ENCODE results near the gene ATP6V0E2.
"Not testable (repeated sequence)": the region's sequence is repeated elsewhere in the genome, so short reads cannot be mapped to it uniquely, and the experiment has no call there.

ATP6V0E2 gene

DNA sequence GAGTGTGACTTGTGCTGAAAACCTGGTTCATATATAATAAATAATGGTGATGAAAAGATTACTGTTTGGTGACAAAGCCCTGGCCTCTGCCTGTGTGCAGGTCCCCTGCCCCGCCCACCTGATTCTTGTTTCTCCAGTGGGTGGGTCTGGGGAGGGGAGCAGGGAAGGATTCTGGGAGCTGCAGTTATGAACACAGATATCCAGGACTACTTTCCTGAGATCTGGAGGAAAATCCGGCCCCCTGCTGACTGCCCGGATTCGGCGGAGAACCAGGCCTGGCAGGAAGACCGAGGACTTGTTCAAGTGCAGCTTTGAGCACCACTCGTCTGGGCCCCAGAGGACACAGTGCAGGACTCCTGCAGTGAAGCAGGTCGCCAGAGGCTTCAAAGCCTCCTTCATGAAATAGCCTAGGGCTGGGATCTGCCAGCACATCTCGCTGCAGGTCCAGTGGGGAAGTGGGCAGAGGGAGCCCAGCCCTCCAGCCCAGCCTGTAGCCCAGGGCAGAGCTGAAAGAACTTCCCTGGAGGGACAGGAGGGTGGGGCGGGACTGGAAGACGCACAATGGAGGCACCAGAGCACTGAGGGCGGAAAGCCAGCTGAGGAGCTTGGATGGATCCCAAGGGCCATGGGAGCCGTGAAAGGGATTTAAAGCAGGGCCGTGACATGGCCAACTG, 7.0 kb downstream of the ATP6V0E2 start:
- peak in 1 of 2 experiments; percentile 33 for DNase-seq

- DNase-seq, result no peak
Measured at GRCh38 chr7:149881328-149882247, 7.8 kb downstream of the ATP6V0E2 start.

- peak in 1 of 2 experiments; percentile 32 for DNase-seq
Measured at GRCh38 chr7:149882248-149883047, 8.7 kb downstream of the ATP6V0E2 start.

DNA sequence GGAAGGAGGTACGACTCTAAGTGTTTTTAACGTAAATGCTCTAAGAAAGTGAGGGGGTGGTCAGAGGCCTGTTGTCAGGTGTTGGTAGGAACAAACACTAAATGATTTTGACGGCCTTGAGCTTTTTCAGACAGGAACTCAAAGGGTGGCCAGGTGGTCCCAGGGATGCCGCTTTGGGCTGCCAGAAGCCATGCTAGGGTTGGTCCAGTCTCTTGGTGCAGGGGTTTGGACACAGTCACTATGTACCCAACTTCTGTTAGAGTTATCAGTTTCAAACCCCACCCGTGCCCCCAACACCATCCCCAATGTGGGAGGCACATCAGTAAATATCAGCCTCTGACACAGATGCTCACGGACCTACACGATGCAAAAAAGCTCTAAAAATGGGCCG, 9.3 kb downstream of the ATP6V0E2 start:
- no peak for DNase-seq

- DNase-seq, result peak; percentile 34 to 59
Measured at GRCh38 chr7:149883452-149883861, 9.7 kb downstream of the ATP6V0E2 start.

GRCh38 chr7:149884016-149884415, 10.2 kb downstream of the ATP6V0E2 start:
- no peak for DNase-seq

DNA sequence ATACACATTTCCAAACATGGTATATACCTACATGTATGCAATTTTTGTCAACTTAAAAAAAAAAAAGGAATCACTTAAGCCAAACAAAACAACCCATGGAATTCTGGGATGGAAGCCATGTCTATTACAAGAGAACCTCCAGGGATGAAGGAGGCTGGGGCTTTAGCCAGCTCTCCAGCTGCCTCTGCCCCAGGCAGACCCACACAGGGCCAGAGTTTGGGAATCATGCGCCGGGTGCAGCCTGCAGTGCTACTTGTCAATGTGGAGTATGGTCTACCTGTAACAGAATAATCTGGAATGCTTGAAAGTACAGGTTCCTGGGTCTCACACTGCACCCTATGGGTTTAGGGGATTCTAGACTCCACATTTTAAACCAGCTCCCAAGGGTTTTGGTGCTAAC, 10.8 kb downstream of the ATP6V0E2 start:
- no peak for DNase-seq

DNA sequence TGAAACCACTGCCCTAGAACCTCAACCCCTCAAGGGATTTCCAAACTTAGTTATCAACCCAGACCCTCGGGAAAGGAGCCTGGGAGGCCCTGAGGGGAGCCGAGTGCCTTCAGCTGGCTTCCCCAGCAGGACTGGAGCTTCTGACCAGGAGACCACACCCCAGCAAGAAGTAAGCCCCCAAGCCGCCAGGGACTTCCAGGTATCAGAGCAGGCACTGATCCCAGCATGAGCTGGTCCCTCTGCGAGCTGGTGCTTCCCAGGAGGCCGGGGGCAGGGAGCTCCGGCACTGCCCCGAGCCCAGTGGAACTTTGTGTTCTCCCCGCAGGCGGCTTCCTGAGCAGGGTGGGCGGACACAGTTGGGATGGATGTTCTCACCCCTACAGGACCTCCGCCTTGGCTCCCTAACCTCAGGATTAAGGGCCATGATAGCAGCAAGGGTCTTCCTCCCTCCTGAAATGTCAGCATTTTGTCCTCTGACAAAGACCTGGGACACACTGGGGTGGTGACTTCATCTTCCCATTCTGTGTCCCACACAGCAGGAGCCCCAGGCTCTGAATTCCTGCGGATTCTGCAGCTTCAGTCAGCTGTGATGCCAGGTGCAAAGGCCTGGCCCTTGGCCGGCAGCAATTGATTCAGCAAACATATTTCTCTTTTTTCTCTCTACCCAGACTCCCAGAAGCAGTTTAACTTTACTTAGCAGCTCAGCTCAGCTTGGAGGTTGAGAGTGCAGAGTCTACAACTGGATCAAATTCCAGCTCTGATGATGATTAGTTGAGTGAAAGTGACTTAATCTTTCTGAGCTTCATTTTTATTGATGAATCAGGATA, 11.6 kb downstream of the ATP6V0E2 start:
- no peak for DNase-seq

DNA sequence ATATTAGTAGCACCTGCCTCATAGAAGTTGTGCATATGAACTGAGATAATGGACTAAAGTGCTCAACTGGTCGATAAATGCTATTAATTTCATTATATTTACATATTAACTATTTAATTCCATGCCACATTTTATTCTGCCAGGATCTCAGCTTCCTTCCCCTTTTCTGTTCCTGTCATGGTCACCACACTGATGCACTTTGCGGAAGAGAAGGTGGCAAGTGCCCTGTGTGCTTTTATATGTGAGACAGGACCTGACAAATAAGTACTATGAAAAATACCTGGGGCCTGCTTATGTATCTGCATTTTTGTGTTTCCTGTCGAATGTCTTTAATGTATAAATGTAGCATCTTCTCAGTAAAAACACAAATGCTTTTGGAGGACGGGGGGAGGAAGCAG, 12.2 kb downstream of the ATP6V0E2 start:
- no peak for DNase-seq

DNA sequence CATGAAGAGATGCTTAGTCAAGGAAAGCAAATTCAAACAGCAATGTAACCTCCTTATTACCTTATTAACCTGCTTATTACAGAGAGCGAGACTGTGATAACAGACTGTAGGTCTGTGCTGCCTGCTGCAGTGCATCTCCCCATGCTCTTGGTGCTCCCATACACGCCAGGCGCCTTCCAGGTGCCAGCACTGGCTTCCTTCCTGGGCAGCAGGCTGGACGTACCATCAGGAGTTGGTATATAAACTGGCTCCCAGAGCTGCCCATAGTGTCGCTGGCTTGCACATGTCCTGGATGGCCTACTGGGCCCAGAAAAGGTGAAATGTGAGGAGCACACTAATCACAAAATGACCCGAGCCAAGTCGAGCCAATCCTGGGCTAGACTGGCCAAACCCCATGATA, 13.5 kb downstream of the ATP6V0E2 start:
- no peak for DNase-seq

DNA sequence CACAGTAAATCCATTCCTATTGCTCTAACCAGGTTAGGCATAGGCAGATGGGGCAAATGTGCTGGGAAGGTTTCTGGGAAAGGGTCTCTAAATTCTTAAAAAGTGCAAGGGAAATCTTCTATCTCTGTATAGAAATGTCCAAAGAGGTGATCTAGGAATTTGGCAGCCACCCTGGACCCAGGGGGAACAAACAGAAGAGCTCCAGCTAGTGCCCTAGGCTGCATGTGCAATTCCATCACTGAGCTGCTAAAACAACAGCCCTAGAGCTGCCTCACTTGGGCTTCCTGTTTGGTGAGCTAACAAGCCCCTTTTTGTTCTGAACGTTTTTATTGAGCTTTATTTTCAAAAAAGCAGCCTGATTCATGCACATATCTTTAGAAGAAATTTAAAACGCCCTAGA, 16.9 kb downstream of the ATP6V0E2 start:
- not testable (repeated sequence) for DNase-seq

- not testable (repeated sequence) for DNase-seq
Measured at GRCh38 chr7:149894957-149895356, 21.2 kb downstream of the ATP6V0E2 start.

GRCh38 chr7:149907776-149908376, 34.1 kb downstream of the ATP6V0E2 start:
- not testable (repeated sequence) for DNase-seq

DNA sequence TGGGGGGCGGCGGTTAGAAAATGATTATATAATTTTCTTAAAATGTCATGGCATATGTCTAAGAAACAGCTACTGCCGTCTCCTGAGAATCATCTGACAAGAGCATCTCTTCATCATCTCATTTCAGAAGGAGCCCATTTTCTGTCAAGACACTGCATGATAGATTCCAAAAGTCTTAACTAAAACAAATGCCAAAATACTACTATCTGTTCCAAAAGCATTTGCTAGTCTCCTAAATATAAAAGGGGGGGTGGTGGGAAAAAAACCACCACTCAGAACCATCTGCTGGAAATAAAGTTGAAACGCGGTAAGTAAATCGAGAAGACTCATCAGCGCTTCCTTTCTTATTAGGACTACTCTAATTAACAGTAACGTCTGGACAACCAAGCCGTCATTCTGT, 36.5 kb downstream of the ATP6V0E2 start:
- DNase-seq, result not testable (repeated sequence)

DNA sequence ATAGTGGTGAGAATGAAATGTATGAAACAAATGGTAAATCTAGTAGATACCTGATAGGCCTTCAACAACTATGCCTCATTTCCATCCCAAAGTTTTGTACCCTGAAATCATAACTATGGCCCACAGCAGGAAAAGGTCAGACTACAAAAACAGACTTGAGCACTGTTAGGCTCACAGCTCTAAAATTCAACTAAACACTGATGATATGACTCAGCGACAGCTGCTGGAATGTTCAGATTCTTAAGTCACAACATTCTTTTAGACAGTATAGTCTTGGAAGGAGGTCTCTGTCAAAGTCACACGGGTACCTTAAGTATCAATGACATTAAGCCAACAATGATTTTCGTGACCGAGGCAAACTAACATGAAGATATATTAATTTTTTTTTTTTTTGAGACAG, 38.4 kb downstream of the ATP6V0E2 start:
- not testable (repeated sequence) for DNase-seq

DNA sequence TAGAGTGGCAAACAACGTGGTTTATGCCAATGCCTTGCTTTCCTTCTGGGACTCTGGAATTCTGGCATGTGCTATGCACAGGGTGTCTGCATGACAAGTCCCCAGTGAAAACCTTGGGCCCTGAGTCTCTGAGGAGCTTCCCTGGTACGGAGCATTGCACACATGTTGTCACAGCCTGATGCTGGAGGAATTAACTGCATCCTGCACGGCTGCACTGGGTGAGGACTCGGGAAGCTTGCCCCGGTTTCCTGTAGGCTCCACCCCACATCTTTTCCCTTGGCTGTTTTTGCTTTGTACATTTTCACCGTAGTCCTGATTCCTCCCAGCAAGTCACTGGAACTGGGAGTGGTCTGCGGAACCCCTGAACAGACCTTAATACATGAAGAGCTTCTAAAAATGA, 52.6 kb downstream of the ATP6V0E2 start:
- not testable (repeated sequence) for DNase-seq

All from NCI-H524 (cell line).